HepG2 (cell line): ENCODE results near the gene SMOC1. TPM values are rescaled to one million over a fixed set of nuclear protein-coding genes. Genes with fewer than 3 reads are reported as not detected.

ENCODE experiments used
- ARNTL ChIP-seq: sonication (generic); formaldehyde crosslinking; IDR thresholded peaks from 2 replicates; pipeline ENCODE4 v1.4.0; 2020; ENCODE audit warnings: mild to moderate bottlenecking, missing genetic modification reagents
- DMAP1 ChIP-seq: IDR thresholded peaks from 2 replicates; pipeline ENCODE4 v1.6.1; 2016
- EED ChIP-seq: sonication (generic); formaldehyde crosslinking; IDR thresholded peaks from 2 replicates; pipeline ENCODE4 v1.5.0; 2020; ENCODE audit warnings: mild to moderate bottlenecking, missing genetic modification reagents
- FOXP4 ChIP-seq: sonication (generic); formaldehyde crosslinking; IDR thresholded peaks from 2 replicates; pipeline ENCODE4 v1.4.0; 2020; ENCODE audit warnings: missing genetic modification reagents
- HBP1 ChIP-seq: IDR thresholded peaks from 2 replicates; pipeline ENCODE4 v1.6.1; 2016; ENCODE audit warnings: low read depth, control low read depth
- MBD4 ChIP-seq: IDR thresholded peaks from 2 replicates; pipeline ENCODE4 v1.6.1; 2012; ENCODE audit warnings: low read length, inconsistent platforms, borderline replicate concordance
- MYC ChIP-seq: sonication (generic); formaldehyde crosslinking; IDR thresholded peaks from 2 replicates; pipeline ENCODE4 v1.9.0; 2021; ENCODE audit warnings: missing genetic modification reagents, borderline replicate concordance
- MZF1 ChIP-seq: sonication (generic); formaldehyde crosslinking; IDR thresholded peaks from 2 replicates; pipeline ENCODE4 v1.8.1; 2023; ENCODE audit warnings: mild to moderate bottlenecking, missing genetic modification reagents, borderline replicate concordance
- NFE2 ChIP-seq: sonication (generic); formaldehyde crosslinking; IDR thresholded peaks from 2 replicates; pipeline ENCODE4 v1.4.0; 2020; ENCODE audit warnings: missing genetic modification reagents
- NFIB ChIP-seq: sonication (generic); formaldehyde crosslinking; IDR thresholded peaks from 2 replicates; pipeline ENCODE4 v1.9.0; 2021; ENCODE audit warnings: missing genetic modification reagents, mild to moderate bottlenecking, borderline replicate concordance
- PHF21A ChIP-seq: sonication (generic); formaldehyde crosslinking; IDR thresholded peaks from 2 replicates; pipeline ENCODE4 v1.5.0; 2020; ENCODE audit warnings: mild to moderate bottlenecking, missing genetic modification reagents
- RBFOX2 ChIP-seq: fragments of 200-400 bp; formaldehyde crosslinking; IDR thresholded peaks from 2 replicates; pipeline ENCODE4 v1.6.1; 2017; ENCODE audit warnings: low read depth, mild to moderate bottlenecking, low read length
- RFX3 ChIP-seq: IDR thresholded peaks from 2 replicates; pipeline ENCODE4 v1.6.1; 2016; ENCODE audit warnings: missing biosample characterization, missing genetic modification reagents
- SIX1 ChIP-seq: sonication (generic); formaldehyde crosslinking; IDR thresholded peaks from 2 replicates; pipeline ENCODE4 v1.4.0; 2020; ENCODE audit warnings: missing genetic modification reagents, borderline replicate concordance
- SMAD1 ChIP-seq: sonication (generic); formaldehyde crosslinking; IDR thresholded peaks from 2 replicates; pipeline ENCODE4 v1.4.0; 2020; ENCODE audit warnings: missing genetic modification reagents, low read depth, mild to moderate bottlenecking, borderline replicate concordance
- ZKSCAN1 ChIP-seq: fragments of 150-350 bp; IDR thresholded peaks from 2 replicates; pipeline ENCODE4 v1.6.1; 2014; ENCODE audit warnings: low read length
- ZNF33A ChIP-seq: sonication (generic); formaldehyde crosslinking; IDR thresholded peaks from 2 replicates; pipeline ENCODE4 v1.5.1; 2020; ENCODE audit warnings: missing genetic modification reagents, mild to moderate bottlenecking, moderate library complexity, borderline replicate concordance
- ZNF530 ChIP-seq: sonication (generic); formaldehyde crosslinking; IDR thresholded peaks from 2 replicates; pipeline ENCODE4 v1.5.0; 2020; ENCODE audit warnings: low read depth, mild to moderate bottlenecking, missing genetic modification reagents
- ZNF609 ChIP-seq: sonication (generic); formaldehyde crosslinking; IDR thresholded peaks from 2 replicates; pipeline ENCODE4 v1.4.0; 2020; ENCODE audit warnings: mild to moderate bottlenecking, missing genetic modification reagents, borderline replicate concordance
- ZNF644 ChIP-seq: IDR thresholded peaks from 2 replicates; pipeline ENCODE4 v1.6.1; 2016; ENCODE audit warnings: low read depth
- ZNF850 ChIP-seq: sonication (generic); formaldehyde crosslinking; conservative IDR thresholded peaks from 2 replicates; pipeline ENCODE4 v1.9.0; 2021; ENCODE audit warnings: mild to moderate bottlenecking, missing genetic modification reagents
- ZNF878 ChIP-seq: sonication (generic); formaldehyde crosslinking; IDR thresholded peaks from 2 replicates; pipeline ENCODE4 v1.8.1; 2023; ENCODE audit warnings: mild to moderate bottlenecking, missing genetic modification reagents, moderate library complexity
- ZSCAN12 ChIP-seq: sonication (generic); formaldehyde crosslinking; IDR thresholded peaks from 2 replicates; pipeline ENCODE4 v1.9.0; 2021; ENCODE audit warnings: mild to moderate bottlenecking, missing genetic modification reagents
- ZSCAN9 ChIP-seq: IDR thresholded peaks from 2 replicates; pipeline ENCODE4 v1.6.1; 2016; ENCODE audit warnings: borderline replicate concordance
- polyA plus RNA-seq, 8 experiments: library from polyadenylated mRNA; depleted of rRNA in 3 of 8; stranded (reverse) in 7 of 8; unstranded in 1 of 8; fragments of >200 nt; fragmentation: Illumina TruSeq in 4 of 8; extraction: Trizol in 4 of 8; gene quantifications; 2 replicates each; pipeline versions ENCODE4 v1.2.1 to v1.2.3, GENCODE V29; 2011 to 2016; ENCODE audit warnings: low read depth in 4 of 8, missing spikeins in 1 of 8, mixed read lengths in 1 of 8; ENCODE audit not compliant: insufficient read depth in 1 of 8
- total RNA-seq, 5 experiments: library from RNA; depleted of rRNA; stranded (reverse); fragments of >200 nt; fragmentation: Illumina TruSeq; extraction: Trizol; gene quantifications; 2 replicates each; pipeline ENCODE4 v1.2.3, GENCODE V29; 2016; ENCODE audit warnings: low read depth in 1 of 5

SMOC1 gene
- total and polyA plus RNA-seq, 2 of the 13 experiments (the other 11 are each of a cell fraction or from before 2014, with no cell fraction given), result 17.8 to 35.6 TPM

GRCh38 chr14:69937367-69938081 is 58.3 kb downstream of the SMOC1 start (continued):
- TF ChIP-seq HBP1 (CRISPR knock-in tag) (0 out of 2 replicates have a peak, but pooled peaks have one; percentile 50), ZNF530 (CRISPR knock-in tag) (no peak), SMAD1 (no peak), ZKSCAN1 (no peak), PHF21A (CRISPR knock-in tag) (peak; percentile 77), ZSCAN12 (CRISPR knock-in tag) (no peak), MYC (CRISPR knock-in tag) (no peak), FOXP4 (peak; percentile 54), ARNTL (CRISPR knock-in tag) (no peak), EED (CRISPR knock-in tag) (no peak), NFIB (CRISPR knock-in tag) (no peak), NFE2 (CRISPR knock-in tag) (no peak), MBD4 (no peak), ZNF878 (no peak), ZSCAN9 (CRISPR knock-in tag) (no peak; the same call in 1 of the 2 replicates), ZNF33A (CRISPR knock-in tag) (no peak), SIX1 (CRISPR knock-in tag) (0 out of 2 replicates have a peak, but pooled peaks have one; percentile 18), ZNF850 (CRISPR knock-in tag) (no peak), ZNF644 (CRISPR knock-in tag) (peak; percentile 76; the same call in 1 of the 2 replicates), MZF1 (CRISPR knock-in tag) (no peak), RBFOX2 (no peak), DMAP1 (CRISPR knock-in tag) (peak; percentile 44; the same call in 1 of the 2 replicates), RFX3 (CRISPR knock-in tag) (no peak), ZNF609 (CRISPR knock-in tag) (no peak)
